Neural progenitor cell (in vitro differentiated cells): ENCODE data around the gene PXDN.

ENCODE experiments used
- CTCF ChIP-seq: fragments of 200-600 bp; sonication (generic); IDR thresholded peaks from 2 replicates; pipeline ENCODE4 v1.5.1; 2017; ENCODE audit warnings: antibody characterized with exemption, mild to moderate bottlenecking
- EZH2 ChIP-seq: fragments of 200-600 bp; sonication (generic); IDR thresholded peaks from 2 replicates; pipeline ENCODE4 v1.6.1; 2017; ENCODE audit warnings: antibody characterized with exemption, mild to moderate bottlenecking, moderate library complexity

- TF ChIP-seq CTCF (no peak), EZH2 (no peak)
Observed at GRCh38 chr2:1767939-1768691, 23.8 kb upstream of the PXDN start.
